ENCODE results near the gene RAB7A. TPM values are rescaled to one million over a fixed set of nuclear protein-coding genes. Genes with fewer than 3 reads are reported as not detected.

RAB7A gene
- total RNA-seq, 1 donor from 2014 or later, result 149 TPM

- TF ChIP-seq, protein P1, sequence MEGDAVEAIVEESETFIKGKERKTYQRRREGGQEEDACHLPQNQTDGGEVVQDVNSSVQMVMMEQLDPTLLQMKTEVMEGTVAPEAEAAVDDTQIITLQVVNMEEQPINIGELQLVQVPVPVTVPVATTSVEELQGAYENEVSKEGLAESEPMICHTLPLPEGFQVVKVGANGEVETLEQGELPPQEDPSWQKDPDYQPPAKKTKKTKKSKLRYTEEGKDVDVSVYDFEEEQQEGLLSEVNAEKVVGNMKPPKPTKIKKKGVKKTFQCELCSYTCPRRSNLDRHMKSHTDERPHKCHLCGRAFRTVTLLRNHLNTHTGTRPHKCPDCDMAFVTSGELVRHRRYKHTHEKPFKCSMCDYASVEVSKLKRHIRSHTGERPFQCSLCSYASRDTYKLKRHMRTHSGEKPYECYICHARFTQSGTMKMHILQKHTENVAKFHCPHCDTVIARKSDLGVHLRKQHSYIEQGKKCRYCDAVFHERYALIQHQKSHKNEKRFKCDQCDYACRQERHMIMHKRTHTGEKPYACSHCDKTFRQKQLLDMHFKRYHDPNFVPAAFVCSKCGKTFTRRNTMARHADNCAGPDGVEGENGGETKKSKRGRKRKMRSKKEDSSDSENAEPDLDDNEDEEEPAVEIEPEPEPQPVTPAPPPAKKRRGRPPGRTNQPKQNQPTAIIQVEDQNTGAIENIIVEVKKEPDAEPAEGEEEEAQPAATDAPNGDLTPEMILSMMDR (conservative IDR thresholded peaks at IDR 0.05), result no peak
- Mint-ChIP-seq H3K4me3 (no peak overlapping the region), H3K36me3 (ENCODE audit: low read depth) (peaks cover 13% of the 10 kb centered on the region), H3K9me3 (peaks cover 3% of the 10 kb centered on the region), H3K4me1 (peaks cover 11% of the 10 kb centered on the region), H3K27ac (ENCODE audit: unreplicated experiment) (no peak overlapping the region), H3K27me3 (ENCODE audit: low read depth) (no peaks in the 10 kb centered on the region)
- DNase-seq (ENCODE audit: low read depth, low spot score), result no peak
These were observed 34.9 kb downstream of the RAB7A start for GRCh38 chr3:128760881-128761280.

DNA sequence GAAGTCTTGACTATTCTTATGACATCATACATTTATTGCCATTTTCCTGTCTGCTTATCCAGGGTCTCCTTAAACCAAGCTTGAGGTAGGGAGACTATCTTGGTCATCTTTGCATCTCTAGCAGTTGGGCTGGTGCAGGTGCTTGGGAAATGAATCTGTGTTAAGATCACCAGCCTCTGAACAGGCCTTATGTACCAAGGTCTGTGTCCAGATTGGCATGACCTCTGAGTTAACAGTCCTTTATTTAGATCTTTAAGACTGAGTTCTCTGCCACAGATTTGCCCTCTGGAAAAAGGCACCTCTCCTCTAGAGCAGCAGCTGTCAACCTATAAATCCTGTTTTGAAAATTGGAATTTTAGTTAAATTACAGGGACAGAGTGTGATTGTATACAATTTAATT, 35.4 kb downstream of the RAB7A start:
- Mint-ChIP-seq H3K36me3 (ENCODE audit: low read depth) (peaks cover 13% of the 10 kb centered on the region), H3K4me1 (peaks cover 11% of the 10 kb centered on the region), H3K9me3 (peaks cover 3% of the 10 kb centered on the region)

GRCh38 chr3:128763967-128764366, 38.0 kb downstream of the RAB7A start:
- no peaks in the 10 kb centered on the region for H3K9me3 Mint-ChIP-seq
- no peak overlapping the region for H3K27ac Mint-ChIP-seq (ENCODE audit: unreplicated experiment)
- no peaks in the 10 kb centered on the region for H3K27me3 Mint-ChIP-seq (ENCODE audit: low read depth)
- H3K36me3 Mint-ChIP-seq (ENCODE audit: low read depth), result peaks cover 8% of the 10 kb centered on the region
- peaks cover 18% of the 10 kb centered on the region for H3K4me1 Mint-ChIP-seq
- H3K4me3 Mint-ChIP-seq, result no peak overlapping the region
- DNase-seq (ENCODE audit: low read depth, low spot score), result no peak
- TF ChIP-seq, protein P1 (conservative IDR thresholded peaks at IDR 0.05), result no peak

More for the DNA sequence above, 35.4 kb downstream of the RAB7A start:
- H3K27ac Mint-ChIP-seq (ENCODE audit: unreplicated experiment), result no peak overlapping the region
- TF ChIP-seq, protein P1 (conservative IDR thresholded peaks at IDR 0.05), result no peak
- DNase-seq (ENCODE audit: low read depth, low spot score), result no peak
- H3K27me3 Mint-ChIP-seq (ENCODE audit: low read depth), result no peaks in the 10 kb centered on the region
- H3K4me3 Mint-ChIP-seq, result no peak overlapping the region

GRCh38 chr3:128764863-128765262, 38.9 kb downstream of the RAB7A start:
- Mint-ChIP-seq H3K27me3 (ENCODE audit: low read depth) (no peaks in the 10 kb centered on the region), H3K36me3 (ENCODE audit: low read depth) (peaks cover 5% of the 10 kb centered on the region), H3K4me1 (peaks cover 21% of the 10 kb centered on the region), H3K4me3 (no peak overlapping the region), H3K9me3 (no peaks in the 10 kb centered on the region), H3K27ac (ENCODE audit: unreplicated experiment) (no peak overlapping the region)
- no peak for DNase-seq (ENCODE audit: low read depth, low spot score)
- TF ChIP-seq, protein P1 (conservative IDR thresholded peaks at IDR 0.05), result no peak

GRCh38 chr3:128767094-128767750, 41.2 kb downstream of the RAB7A start:
- Mint-ChIP-seq H3K27ac (ENCODE audit: unreplicated experiment) (no peak overlapping the region), H3K9me3 (peaks cover 3% of the 10 kb centered on the region), H3K4me1 (peaks cover 25% of the 10 kb centered on the region), H3K36me3 (ENCODE audit: low read depth) (peaks cover 14% of the 10 kb centered on the region), H3K4me3 (no peak overlapping the region), H3K27me3 (ENCODE audit: low read depth) (no peaks in the 10 kb centered on the region)
- DNase-seq (ENCODE audit: low read depth, low spot score), result no peak
- TF ChIP-seq, protein P1 (conservative IDR thresholded peaks at IDR 0.05), result no peak

Measured in neural crest cell (in vitro differentiated cells).